Activated CD4-positive, alpha-beta T cell treated with anti-CD3 and anti-CD28 coated beads, Interleukin-2, Interleukin-6, amounts not matched to agents 100 ng/mL and 50 ng/mL, durations not matched to agents 16 hours and 8 hours (primary cell): ENCODE results near the gene ULK4.

Experiments used
- DNase-seq: peaks from one replicate; pipeline ENCODE4 v3.0.0-alpha.2; 2020

The ULK4 gene

GRCh38 chr3:41241800-41242571 lies 719.9 kb downstream of the ULK4 start:
- DNase-seq: no peak

- DNase-seq: no peak
These were observed 720.7 kb downstream of the ULK4 start for GRCh38 chr3:41241161-41241560.

GRCh38 chr3:41239587-41239986 lies 722.3 kb downstream of the ULK4 start:
- DNase-seq: no peak

- no peak for DNase-seq
These were observed 724.0 kb downstream of the ULK4 start for GRCh38 chr3:41237907-41238306.

GRCh38 chr3:41236228-41236627 lies 725.7 kb downstream of the ULK4 start:
- no peak for DNase-seq

GRCh38 chr3:41234823-41235721 lies 726.8 kb downstream of the ULK4 start:
- no peak for DNase-seq

GRCh38 chr3:41224120-41224806 lies 737.6 kb downstream of the ULK4 start:
- no peak for DNase-seq

GRCh38 chr3:41223691-41224090 lies 738.2 kb downstream of the ULK4 start:
- no peak for DNase-seq

- DNase-seq: no peak
These were observed 738.8 kb downstream of the ULK4 start for GRCh38 chr3:41223078-41223477.

- no peak for DNase-seq
These were observed 739.4 kb downstream of the ULK4 start for GRCh38 chr3:41222501-41222900.

GRCh38 chr3:41222012-41222411 lies 739.9 kb downstream of the ULK4 start:
- DNase-seq: no peak

- no peak for DNase-seq
These were observed 740.8 kb downstream of the ULK4 start for GRCh38 chr3:41220906-41221677.

GRCh38 chr3:41219424-41219823 lies 742.5 kb downstream of the ULK4 start:
- DNase-seq: no peak

GRCh38 chr3:41216993-41217392 lies 744.9 kb downstream of the ULK4 start:
- no peak for DNase-seq

- DNase-seq: no peak
These were observed 745.5 kb downstream of the ULK4 start for GRCh38 chr3:41216422-41216821.

- DNase-seq: no peak
These were observed 748.3 kb downstream of the ULK4 start for GRCh38 chr3:41213588-41213987.

GRCh38 chr3:41212088-41212487 lies 749.8 kb downstream of the ULK4 start:
- no peak for DNase-seq

GRCh38 chr3:41210966-41211365 lies 750.9 kb downstream of the ULK4 start:
- DNase-seq: no peak

GRCh38 chr3:41209646-41210045 lies 752.3 kb downstream of the ULK4 start:
- DNase-seq: no peak

GRCh38 chr3:41208507-41209220 lies 753.2 kb downstream of the ULK4 start:
- no peak for DNase-seq

GRCh38 chr3:41207355-41207754 lies 754.5 kb downstream of the ULK4 start:
- no peak for DNase-seq

GRCh38 chr3:41205591-41205990 lies 756.3 kb downstream of the ULK4 start:
- no peak for DNase-seq
